ENCODE measurements around the gene IRF4. TPM values are rescaled to one million over a fixed set of nuclear protein-coding genes. Genes with fewer than 3 reads are reported as not detected.

The IRF4 gene
- total RNA-seq (2014; rRNA removed; shearing (Covaris generic)), result 0.56 and 0.76 TPM in 2 replicates

DNA sequence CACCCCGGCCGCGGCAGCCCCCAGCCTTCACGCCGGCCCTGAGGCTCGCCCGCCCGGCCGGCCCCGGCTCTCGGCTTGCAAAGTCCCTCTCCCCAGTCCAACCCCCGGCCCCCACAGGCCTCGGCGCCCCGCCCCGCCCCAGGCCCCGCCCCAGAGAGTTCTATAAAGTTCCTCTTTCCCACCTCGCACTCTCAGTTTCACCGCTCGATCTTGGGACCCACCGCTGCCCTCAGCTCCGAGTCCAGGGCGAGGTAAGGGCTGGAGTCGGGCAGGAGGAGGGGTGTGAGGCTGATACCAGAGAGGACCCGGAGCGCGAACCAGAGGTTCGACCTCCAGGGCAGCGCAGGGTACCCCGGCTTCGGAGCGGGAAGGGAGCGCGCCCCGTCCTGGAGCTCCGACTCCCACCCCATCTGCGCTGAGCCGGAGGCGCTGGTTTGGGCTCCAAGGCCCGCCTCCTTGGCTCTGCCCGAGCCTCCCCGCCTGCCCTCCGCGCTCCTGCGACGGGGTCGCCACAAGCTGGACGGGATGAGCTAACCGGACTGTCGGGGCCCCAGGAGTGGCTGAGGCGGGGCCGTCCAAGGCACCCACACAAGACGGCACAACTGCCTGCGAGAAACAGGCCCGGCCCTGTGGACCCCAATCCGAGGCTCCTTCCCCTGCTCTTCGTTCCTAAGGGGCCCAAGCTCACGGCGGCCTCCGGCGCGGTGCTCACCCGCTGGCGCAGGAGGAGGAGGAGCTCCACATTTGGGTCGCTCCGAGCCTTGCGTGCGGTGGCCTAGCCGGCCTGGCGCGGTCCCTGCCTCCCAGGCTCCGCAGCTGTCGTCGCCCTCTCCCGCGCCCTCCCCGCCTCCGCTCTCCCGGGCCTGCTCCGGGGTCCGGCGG, at the start of gene IRF4:
TSS of gene IRF4 (plus strand) at position 194 of the 882 bp plus-strand sequence. CDS start 1,401 bp downstream, outside the sequence.
- Histone ChIP-seq H3K4me1 (replicated peaks) (peaks cover 26% of the 10 kb centered on the region), H3K4me3 (peak within 1 kb of the TSS; percentile 18), H3K9me3 (replicated peaks) (no peaks in the 10 kb centered on the region), H3K27me3 (replicated peaks) (peaks cover 89% of the 10 kb centered on the region), H3K36me3 (no peaks in the 10 kb centered on the region), H3K27ac (no peak within 1 kb of the TSS)
- DNase-seq (ENCODE audit: low read depth in 1 of 2, low spot score in 2 of 2), result no peak

DNA sequence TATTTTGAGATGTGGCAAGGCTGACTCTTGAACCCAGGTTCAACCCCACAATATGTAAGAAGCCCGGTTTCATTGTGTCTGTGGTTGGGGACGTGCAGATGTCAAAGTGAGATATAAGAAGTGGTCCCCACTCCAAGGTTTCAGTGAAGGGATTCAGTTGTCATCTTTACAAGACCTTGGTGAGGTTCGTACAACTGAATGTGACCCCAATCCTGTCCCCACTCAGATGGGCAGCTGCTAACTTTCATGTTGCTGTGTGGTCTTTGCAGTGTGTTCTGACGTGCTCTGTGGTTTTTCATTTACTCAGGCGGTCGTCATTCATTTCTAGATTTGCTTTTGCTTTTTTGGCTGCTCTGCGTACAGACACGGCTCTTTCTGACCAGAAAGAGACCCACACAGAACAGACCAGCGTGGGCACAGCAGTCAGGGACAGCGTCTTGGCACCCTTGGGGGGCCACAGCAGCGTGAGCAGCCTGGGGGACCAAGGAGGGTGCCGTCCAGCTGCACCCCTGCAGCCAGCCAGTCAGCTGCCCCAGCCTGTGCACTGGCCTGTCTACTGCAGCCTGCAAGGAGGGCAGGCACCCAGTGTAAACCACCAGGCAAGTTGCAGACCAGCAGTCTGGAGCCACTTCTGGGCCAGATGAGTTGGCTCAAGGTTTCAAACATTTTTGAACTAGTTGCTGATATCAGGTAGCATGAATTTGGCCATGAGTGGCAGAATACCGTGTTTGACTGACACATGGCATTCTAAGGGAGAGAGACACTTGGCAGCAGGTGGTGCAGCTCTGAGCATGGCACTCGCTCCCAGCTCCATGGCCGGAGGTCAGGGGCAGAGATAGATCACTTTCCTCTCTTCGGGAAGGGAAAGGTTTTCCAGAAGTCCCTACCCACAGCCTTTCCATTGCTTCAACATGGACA, 49.4 kb upstream of the IRF4 start:
- DNase-seq (ENCODE audit: low read depth in 1 of 2, low spot score in 2 of 2), result peak in 1 of 2 experiments; percentile 80
- no peak overlapping the region for H3K4me3 ChIP-seq
- no peaks in the 10 kb centered on the region for H3K36me3 ChIP-seq
- H3K9me3 ChIP-seq (replicated peaks), result no peaks in the 10 kb centered on the region
- peaks cover 46% of the 10 kb centered on the region for H3K4me1 ChIP-seq (replicated peaks)
- H3K27me3 ChIP-seq (replicated peaks), result no peaks in the 10 kb centered on the region; the same call in 1 of the 2 replicates
- H3K27ac ChIP-seq, result 0 out of 2 replicates have a peak overlapping the region, but pooled peaks have one; percentile 5

DNA sequence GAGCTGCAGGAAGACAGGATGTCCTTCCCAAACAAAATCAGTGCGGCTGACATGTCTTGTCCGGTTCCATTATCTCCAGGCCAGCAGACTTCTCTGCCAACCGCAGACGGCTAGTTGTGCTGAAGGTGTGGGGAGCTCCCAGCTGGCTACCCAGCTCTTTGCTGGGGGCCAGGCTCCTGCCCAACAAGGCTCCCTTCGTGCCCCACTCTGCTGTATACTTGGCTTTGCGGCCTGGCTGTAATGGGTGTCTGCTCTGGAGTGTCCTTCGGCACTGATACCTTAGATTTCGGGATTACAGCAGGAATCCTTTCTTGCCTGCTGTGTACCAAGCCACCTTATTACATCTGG, 48.7 kb upstream of the IRF4 start:
- no peaks in the 10 kb centered on the region; the same call in 1 of the 2 replicates for H3K27me3 ChIP-seq (replicated peaks)
- peaks cover 41% of the 10 kb centered on the region for H3K4me1 ChIP-seq (replicated peaks)
- no peak overlapping the region for H3K27ac ChIP-seq
- no peak for DNase-seq (ENCODE audit: low read depth in 1 of 2, low spot score in 2 of 2)
- no peak overlapping the region for H3K4me3 ChIP-seq
- H3K9me3 ChIP-seq (replicated peaks), result no peaks in the 10 kb centered on the region
- H3K36me3 ChIP-seq, result no peaks in the 10 kb centered on the region

DNA sequence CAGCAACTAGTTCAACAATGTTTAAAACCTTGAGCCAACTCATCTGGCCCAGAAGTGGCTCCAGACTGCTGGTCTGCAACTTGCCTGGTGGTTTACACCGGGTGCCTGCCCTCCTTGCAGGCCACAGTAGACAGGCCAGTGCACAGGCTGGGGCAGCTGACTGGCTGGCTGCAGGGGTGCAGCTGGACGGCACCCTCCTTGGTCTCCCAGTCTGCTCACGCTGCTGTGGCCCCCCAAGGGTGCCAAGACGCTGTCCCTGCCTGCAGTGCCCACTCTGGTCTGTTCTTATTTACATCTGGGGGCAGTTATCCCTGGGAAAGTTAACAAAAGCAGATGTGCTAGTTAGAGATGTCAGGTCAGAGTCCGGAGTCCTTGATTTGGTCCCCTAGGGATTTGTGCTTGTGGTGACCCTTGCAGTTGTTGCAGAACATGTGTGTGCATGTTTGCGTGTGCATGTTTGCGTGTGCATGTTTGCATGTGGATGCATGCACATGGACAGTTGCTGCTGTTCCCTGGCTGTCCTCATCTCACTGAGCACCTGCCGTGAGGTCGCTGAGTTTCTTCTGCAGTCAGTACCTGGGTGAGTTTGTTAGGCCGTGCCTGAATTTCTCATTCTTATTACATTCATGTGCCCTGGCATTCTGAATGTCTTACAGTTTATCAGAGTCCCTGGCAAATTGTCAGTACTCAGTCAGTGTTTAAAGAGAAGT, 48.2 kb upstream of the IRF4 start:
- Histone ChIP-seq H3K4me1 (replicated peaks) (peaks cover 35% of the 10 kb centered on the region), H3K27ac (no peak overlapping the region), H3K36me3 (no peaks in the 10 kb centered on the region), H3K27me3 (replicated peaks) (no peaks in the 10 kb centered on the region; the same call in 1 of the 2 replicates), H3K9me3 (replicated peaks) (no peaks in the 10 kb centered on the region), H3K4me3 (no peak overlapping the region)
- DNase-seq (ENCODE audit: low read depth in 1 of 2, low spot score in 2 of 2), result no peak

DNA sequence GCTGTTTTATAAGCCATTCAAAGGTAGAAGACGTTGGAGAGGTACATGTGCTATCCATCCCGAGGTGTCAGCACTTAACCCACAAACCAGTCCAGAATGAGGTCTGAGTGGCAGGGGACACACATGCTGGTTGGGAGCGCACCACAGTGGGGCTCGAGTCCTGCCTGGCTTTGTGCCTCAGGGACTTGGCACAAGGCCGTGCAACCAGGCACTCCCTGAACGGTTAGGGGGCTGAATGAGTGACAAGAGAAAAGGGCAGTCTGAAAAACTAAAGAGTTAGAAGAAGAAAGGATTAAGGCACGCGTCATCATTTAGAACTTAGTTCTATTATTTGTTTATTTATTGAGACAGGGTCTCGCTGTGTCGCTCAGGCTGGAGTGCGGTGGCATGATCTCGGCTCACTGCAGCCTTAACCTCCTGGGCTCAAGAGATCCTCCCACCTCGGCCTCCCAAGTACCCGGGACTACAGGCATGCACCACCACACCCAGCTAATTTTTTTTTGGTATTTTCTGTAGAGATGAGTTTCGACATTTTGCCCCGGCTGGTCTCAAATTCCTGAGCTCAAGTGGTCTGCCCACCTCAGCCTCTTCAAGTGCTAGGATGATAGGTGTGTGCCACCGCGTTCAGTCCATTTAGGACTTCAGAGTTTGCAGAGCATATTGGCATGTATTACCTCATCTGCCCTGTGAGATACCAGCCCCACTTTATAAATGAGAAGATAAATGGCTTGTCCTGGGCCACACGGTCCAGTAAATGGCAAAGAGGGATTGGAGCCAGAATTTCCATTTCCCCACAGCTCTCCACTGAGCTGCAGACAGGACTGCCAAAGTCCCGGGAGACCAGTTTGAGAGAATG, 47.4 kb upstream of the IRF4 start:
- peaks cover 33% of the 10 kb centered on the region for H3K4me1 ChIP-seq (replicated peaks)

DNA sequence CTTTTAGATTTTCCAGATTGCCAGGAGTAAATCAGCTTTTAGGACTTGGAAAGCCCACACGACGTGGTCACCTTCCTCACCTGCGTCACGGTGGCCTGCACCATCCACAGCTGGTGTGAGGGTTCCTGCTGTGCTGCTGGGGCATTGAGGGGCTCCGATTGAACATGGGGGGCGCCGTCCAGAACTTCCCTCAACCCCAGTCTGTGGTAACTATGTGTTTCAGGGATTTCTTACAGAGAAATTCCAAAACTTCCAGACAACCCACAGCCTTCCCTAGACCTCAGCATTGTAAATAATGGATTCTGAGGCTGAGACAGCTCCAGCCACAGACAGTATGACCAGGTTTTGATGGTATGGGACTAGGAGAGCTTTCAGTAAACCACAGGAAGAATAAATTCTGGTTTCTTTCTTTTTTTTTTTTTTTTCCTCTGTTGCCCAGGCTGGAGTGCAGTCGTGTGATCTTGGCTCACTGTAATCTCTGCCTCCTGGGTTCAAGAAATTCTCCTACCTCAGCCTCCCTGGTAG, 46.7 kb upstream of the IRF4 start:
- Histone ChIP-seq H3K4me1 (replicated peaks) (peaks cover 33% of the 10 kb centered on the region), H3K27me3 (replicated peaks) (no peaks in the 10 kb centered on the region), H3K36me3 (no peaks in the 10 kb centered on the region), H3K9me3 (replicated peaks) (no peaks in the 10 kb centered on the region), H3K4me3 (no peak overlapping the region), H3K27ac (no peak overlapping the region)
- peak in 1 of 2 experiments; percentile 57 for DNase-seq (ENCODE audit: low read depth in 1 of 2, low spot score in 2 of 2)

More for the DNA sequence above, 47.4 kb upstream of the IRF4 start:
- Histone ChIP-seq H3K27ac (no peak overlapping the region), H3K36me3 (no peaks in the 10 kb centered on the region), H3K4me3 (no peak overlapping the region), H3K9me3 (replicated peaks) (no peaks in the 10 kb centered on the region), H3K27me3 (replicated peaks) (no peaks in the 10 kb centered on the region)
- DNase-seq (ENCODE audit: low read depth in 1 of 2, low spot score in 2 of 2), result no peak

DNA sequence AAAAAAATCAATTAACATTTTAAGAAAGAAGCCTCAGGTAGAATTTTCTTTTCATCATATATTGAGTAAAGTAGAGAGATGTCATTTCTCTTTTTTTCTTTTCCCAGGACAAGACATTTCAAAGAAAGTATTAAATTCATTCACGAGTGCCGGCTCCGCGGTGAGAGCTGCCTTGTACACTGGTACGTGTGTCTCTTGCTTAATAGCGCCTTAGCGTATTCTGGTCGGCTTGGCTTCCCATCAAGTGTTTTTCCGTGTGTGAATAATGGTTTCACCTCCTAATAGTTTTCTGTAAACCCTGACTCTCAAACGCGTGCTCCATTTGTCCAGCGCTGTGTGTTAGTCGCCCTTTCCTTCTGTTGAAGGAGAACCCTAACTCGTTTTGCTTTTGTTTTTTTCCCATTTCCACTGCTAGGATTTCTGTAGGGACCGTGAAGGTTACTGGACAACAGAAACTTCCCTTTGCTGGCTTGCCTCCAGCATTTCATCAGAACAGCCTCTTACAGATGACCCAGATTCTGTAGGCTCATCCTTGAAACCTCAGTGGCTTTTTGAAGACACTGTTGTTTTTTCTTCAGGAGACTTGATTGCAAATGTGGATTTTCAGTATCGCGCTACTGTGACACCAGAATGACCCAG, 45.7 kb upstream of the IRF4 start:
- Histone ChIP-seq H3K4me3 (no peak overlapping the region), H3K4me1 (replicated peaks) (peaks cover 33% of the 10 kb centered on the region), H3K36me3 (no peaks in the 10 kb centered on the region), H3K27ac (no peak overlapping the region), H3K27me3 (replicated peaks) (no peaks in the 10 kb centered on the region), H3K9me3 (replicated peaks) (no peaks in the 10 kb centered on the region)
- DNase-seq (ENCODE audit: low read depth in 1 of 2, low spot score in 2 of 2), result no peak

DNA sequence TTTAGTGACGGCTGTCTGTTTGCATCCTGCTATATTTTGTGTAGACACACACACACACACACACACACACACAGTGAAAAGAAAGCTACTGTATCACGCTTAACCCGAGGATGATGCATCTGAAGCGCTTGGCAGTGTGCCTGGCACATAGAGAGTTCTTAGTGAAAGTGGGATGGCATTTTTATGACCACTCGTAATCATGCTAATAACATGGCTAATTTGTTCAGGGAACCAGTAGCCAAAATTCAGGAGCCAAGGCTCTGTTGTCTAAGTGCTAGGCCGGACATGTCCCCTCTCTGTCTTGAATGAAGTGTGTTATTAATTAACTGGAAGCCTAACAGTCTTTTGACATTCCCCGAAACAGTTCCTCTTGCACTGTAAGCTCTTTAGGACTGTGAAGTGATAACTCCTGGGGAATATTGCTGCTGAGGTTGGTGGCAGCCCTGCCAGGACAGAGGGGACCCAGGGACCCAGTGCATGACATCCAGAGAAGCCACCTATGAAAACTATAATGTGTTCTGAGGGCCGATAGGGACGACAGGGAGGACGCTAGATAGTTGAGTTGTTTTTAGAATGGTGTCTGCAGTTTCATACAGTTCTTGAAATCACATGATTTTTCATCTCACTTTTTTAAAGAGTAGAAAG, 45.0 kb upstream of the IRF4 start:
- Histone ChIP-seq H3K9me3 (replicated peaks) (no peaks in the 10 kb centered on the region), H3K27ac (no peak overlapping the region), H3K4me1 (replicated peaks) (peaks cover 27% of the 10 kb centered on the region), H3K27me3 (replicated peaks) (no peaks in the 10 kb centered on the region), H3K36me3 (no peaks in the 10 kb centered on the region), H3K4me3 (no peak overlapping the region)
- no peak for DNase-seq (ENCODE audit: low read depth in 1 of 2, low spot score in 2 of 2)

DNA sequence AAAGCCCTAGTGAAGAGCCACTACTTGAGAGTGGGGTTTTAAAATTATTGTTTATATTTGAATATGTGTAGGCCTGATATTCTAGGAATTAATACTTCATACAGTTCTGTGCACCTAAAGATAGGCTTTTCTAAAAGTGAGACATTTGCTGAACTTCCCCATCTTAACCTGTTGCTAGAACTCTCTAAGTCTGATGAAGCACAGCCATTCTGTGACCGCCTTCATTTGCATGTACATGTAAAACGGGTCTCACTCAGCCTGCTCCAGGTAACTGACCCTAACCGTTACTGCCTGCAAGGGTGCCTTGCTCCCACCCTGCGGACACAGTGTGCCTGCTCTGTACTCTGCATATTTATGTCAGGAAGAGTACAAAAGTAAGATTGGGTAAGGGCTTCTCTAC, 44.3 kb upstream of the IRF4 start:
- DNase-seq (ENCODE audit: low read depth in 1 of 2, low spot score in 2 of 2), result no peak
- H3K36me3 ChIP-seq, result no peaks in the 10 kb centered on the region

DNA sequence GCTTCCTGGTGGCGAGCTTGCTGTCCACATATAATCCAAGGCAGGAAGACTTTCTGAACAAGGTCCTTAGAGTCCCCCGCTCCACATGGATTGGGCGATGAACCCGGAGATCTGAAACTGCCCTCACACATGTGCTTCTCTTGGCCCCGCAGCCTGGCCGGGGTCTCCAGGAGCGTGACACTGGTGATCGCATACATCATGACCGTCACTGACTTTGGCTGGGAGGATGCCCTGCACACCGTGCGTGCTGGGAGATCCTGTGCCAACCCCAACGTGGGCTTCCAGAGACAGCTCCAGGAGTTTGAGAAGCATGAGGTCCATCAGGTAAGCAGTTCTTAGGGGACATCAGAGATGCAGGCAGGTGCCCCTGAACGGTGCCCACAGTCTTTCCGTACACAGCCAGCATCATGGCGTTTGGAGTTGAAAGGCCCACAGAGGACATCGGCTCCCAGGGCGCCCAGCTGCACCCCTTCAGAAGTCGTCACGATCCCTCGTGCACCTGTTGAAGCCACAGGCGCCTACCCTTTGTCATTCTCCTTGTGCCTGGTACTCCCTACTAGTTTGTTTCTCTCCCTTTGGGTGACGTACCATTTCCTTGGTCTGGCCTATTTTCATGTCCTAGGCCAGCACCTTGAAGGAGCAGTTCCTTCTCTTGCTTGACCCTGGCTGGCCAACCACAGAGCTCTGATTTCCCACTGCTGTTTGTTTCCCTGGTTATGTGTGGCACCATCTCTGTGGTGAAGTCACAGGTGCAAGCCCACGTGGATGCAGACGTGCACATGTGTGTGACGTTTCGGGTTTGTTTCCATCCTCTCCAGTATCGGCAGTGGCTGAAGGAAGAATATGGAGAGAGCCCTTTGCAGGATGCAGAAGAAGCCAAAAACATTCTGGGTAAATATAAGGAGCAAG, 43.3 kb upstream of the IRF4 start:
- H3K36me3 ChIP-seq, result no peaks in the 10 kb centered on the region
- H3K27me3 ChIP-seq (replicated peaks), result no peaks in the 10 kb centered on the region
- H3K4me3 ChIP-seq, result no peak overlapping the region
- H3K27ac ChIP-seq, result no peak overlapping the region
- peaks cover 12% of the 10 kb centered on the region for H3K4me1 ChIP-seq (replicated peaks)
- DNase-seq (ENCODE audit: low read depth in 1 of 2, low spot score in 2 of 2), result no peak
- H3K9me3 ChIP-seq (replicated peaks), result no peaks in the 10 kb centered on the region

More for the DNA sequence above, 44.3 kb upstream of the IRF4 start:
- Histone ChIP-seq H3K27ac (no peak overlapping the region), H3K4me3 (no peak overlapping the region), H3K9me3 (replicated peaks) (no peaks in the 10 kb centered on the region), H3K27me3 (replicated peaks) (no peaks in the 10 kb centered on the region), H3K4me1 (replicated peaks) (peaks cover 20% of the 10 kb centered on the region)

DNA sequence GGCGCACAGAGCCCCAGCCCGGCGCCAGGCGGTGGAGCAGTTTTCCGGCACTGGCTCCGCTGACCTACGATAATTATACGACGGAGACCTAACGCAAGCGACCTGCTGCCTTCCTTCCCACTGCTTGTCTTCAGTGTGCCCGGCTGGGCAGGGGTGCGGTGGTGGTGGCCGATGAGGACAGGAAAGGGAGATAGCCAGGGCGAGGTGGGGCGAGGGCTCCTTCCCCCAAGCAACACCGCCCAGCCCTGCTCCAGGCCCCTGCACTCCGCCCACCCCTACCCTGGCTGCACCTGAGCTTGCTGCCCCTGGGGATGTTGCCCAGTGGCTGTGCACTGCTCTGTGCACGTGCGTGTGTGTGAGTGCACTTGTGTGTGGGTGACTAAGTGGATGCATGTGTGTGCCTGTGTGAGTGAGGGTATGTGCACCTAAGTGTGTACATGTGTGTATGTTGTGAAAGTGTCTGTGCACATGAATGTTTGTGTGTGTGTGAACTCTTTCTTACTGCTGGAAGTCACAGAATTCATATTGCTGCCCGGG, 42.6 kb upstream of the IRF4 start:
- Histone ChIP-seq H3K27me3 (replicated peaks) (no peaks in the 10 kb centered on the region), H3K9me3 (replicated peaks) (no peaks in the 10 kb centered on the region), H3K27ac (no peak overlapping the region), H3K4me1 (replicated peaks) (peaks cover 10% of the 10 kb centered on the region), H3K36me3 (no peaks in the 10 kb centered on the region), H3K4me3 (no peak overlapping the region)
- no peak for DNase-seq (ENCODE audit: low read depth in 1 of 2, low spot score in 2 of 2)

Measured in SJSA1 (cell line).